ENCODE measurements around the gene AHRR. TPM values are rescaled to one million over a fixed set of nuclear protein-coding genes. Genes with fewer than 3 reads are reported as not detected.
"Not testable (repeated sequence)": the region's sequence is repeated elsewhere in the genome, so short reads cannot be mapped to it uniquely, and the experiment has no call there.

Gene AHRR
- total RNA-seq, 2 experiments from 2014 or later = 20.1 to 20.7 TPM

DNA sequence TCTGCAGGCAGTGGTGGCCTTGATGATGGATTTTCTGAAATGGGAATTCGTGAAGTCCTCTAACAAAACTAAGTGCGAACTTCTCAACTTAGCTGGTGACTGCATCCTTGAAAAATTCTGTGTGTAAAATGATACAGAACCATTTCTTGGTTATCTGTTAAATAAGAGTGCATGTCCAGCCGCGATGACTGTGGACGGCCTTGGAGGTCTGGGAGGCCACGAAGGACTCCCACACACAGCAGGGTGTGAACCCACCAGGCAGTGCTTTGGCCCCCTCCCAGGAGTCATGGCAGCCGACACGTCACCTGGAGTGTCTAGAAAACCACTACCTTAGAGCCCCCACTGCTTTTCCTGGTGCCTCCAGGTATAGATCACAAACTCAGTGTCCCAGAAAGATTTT is 17.8 kb upstream of the AHRR start:
- POLR2A ChIA-PET, CTCF ChIA-PET: not testable (repeated sequence)

DNA sequence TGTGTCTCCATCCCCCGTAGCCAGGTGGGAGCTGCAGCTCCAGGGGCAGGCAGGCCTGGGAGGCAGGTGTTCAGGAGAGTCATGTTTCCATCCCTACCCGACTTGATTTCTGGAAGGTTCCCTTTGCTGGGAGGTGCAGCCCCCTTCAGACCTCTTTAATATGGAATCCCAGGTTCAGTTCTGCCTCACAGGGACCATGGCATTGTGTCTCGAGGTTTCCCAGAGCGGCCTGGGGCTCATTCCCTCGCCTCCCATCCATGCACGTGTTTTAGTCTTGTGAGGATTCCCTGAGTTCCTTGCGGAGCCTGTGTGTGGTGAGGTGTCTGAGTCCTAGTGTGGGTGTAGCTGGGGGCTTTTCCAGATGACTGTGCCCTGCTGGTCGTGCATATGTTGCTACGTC is 16.5 kb upstream of the AHRR start:
- POLR2A ChIA-PET = no interaction called here

GRCh38 chr5:305459-305858 is 16.1 kb upstream of the AHRR start:
- POLR2A ChIA-PET = no interaction called here
- CTCF ChIA-PET = interaction anchor here (1.0 kb wide), 1 partner anchor 126 kb away, joined by 3 read pairs; no protein-coding TSS in a partner anchor

More for the DNA sequence above, 16.5 kb upstream of the AHRR start:
- CTCF ChIA-PET = no interaction called here

DNA sequence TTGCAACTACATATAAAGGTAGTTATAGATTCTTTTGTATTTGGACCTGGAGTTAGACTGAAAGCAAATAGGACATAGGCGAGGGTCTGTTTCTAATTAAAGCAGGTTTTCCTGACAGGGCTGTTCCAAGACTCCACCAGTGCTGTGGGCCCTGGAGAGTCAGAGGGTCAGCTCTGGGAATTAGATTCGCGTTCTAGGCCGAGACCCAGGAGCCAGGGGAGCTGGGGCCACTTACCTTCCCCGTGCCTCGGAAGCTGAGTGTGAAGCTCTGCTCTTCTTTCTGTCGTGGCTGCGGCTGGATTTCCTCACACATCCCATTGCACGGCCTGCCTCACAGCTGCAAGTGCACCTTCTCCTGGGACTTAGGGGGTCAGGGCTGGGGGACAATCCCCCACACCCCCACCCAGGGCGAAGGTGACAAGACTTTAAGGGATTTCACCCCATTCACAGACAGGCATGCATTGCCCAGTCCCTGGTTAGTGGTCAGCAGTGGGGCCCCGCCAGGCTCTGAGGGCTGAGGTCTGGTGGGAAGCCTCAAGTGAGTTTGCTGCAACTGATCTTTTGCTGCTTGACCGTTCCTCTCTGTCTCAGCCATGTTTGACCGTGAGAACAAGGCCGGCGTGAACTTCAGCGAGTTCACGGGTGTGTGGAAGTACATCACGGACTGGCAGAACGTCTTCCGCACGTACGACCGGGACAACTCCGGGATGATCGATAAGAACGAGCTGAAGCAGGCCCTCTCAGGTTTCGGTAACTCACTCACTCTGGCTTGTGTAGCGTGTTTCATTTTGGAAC is 15.3 kb upstream of the AHRR start:
- POLR2A ChIA-PET = no interaction called here
- CTCF ChIA-PET = interaction anchor here (1.0 kb wide), 1 partner anchor 125 kb away, joined by 3 read pairs; no protein-coding TSS in a partner anchor

DNA sequence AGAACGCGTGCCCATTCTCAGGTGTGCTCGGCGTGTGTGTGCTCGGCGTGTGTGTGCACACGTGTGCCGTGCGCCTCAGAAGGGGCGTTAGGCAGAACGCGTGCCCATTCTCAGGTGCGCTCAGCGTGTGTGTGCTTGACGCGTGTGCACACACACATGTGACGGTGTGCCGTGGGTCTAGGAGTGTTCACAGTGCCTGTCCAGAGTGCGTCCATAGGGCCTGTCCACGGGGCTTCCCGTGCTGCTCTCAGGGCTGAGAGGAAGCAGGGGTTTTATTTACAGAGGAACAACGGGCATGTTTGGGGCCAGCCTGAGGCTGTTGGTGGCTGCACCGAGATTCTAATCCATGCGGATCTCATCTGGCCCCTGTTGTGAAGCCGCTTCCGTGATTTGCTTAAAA is 14.2 kb upstream of the AHRR start:
- CTCF ChIA-PET = no interaction called here
- POLR2A ChIA-PET = no interaction called here

- ChIA-PET POLR2A (no interaction called here), CTCF (no interaction called here)
Measured at GRCh38 chr5:307794-308579, 13.5 kb upstream of the AHRR start.

DNA sequence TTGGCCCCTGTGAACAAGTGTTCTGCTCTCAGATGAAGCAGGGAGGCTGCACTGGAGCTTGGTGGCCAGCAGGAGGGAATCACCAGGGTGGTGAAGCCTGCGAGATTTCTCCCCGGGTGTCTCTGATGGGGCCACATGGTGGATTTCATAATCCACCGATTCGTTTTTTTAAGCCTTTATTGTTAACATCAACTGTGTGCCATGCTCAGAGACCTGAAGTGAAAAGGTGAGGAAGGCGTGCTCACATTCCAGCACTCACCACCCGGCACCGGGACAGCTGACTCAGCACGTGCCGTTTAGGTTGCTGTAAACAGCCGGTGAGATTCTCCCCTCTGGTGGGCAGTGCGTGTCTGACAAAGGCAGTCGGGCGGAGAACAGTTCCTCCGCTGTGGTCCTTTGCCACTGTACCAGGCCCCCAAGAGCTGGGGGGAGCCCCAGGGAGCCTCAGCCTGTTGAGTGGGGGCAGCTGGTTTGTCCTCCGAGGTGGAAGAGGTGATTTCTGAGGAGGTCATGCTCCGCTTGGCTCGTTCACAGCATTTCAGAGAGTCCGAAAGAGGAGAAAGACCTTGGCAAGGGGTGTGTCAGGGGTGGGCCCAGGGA is 12.7 kb upstream of the AHRR start:
- POLR2A ChIA-PET = no interaction called here

DNA sequence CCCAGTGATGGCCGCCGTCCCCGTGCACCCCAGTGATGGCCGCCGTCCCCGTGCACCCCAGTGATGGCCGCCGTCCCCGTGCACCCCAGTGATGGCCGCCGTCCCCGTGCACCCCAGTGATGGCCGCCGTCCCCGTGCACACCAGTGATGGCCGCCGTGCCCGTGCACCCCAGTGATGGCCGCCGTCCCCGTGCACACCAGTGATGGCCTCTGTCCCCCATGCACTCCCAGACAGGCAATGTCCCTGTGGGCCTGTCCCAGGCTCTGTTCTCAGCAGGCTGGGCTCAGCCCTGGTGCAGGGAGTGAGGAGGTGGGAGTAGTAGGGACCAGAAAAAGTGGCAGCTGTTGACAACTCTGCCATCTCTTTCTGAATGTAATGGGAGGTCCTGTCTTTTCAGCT is 11.7 kb upstream of the AHRR start:
- POLR2A ChIA-PET, CTCF ChIA-PET: not testable (repeated sequence)

More for the DNA sequence above, 12.7 kb upstream of the AHRR start:
- CTCF ChIA-PET = no interaction called here

DNA sequence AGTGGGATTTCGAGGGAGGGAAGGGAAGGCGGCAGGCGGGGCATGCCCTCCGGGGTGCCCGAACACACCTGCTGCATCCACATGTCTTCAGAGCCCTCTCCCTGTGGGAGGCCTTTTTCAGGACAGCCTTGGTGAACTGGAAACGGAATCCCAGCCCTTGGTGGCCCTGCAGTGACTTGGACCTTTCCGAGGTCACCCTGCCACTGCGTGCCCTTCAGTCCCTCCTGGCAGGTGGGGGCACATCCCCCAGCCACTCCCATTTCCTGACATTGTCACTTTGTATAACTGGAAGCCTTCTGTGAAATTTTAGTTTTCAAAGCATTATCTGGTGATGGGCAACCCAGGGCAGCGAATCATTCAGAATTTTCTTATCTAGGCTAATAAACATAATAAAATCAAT is 11.0 kb upstream of the AHRR start:
- ChIA-PET POLR2A (no interaction called here), CTCF (no interaction called here)

DNA sequence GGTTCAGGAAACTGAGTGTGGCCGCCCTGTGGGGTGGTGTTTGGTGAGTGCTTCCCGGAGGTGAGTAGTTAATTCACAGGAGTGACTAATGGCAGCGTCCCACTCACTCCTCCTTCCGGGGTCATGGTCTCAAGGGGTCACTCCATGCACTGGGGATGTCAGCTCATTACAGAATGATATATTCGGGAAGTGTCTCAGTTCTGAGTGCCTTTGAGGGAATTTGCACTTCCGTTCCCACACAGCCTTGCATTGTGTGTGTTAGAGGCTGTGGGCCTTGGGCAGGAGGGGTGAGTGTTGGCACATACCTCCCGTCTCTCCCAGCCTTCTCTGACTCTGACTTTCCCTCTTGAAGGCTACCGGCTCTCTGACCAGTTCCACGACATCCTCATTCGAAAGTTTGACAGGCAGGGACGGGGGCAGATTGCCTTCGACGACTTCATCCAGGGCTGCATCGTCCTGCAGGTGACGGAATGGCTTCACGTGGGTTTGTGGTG is 10.5 kb upstream of the AHRR start:
- ChIA-PET POLR2A (no interaction called here), CTCF (interaction anchor here (1.4 kb wide), 1 partner anchor 120 kb away, joined by 3 read pairs; no protein-coding TSS in a partner anchor)

- ChIA-PET CTCF (interaction anchor here (1.4 kb wide), 1 partner anchor 119 kb away, joined by 3 read pairs; no protein-coding TSS in a partner anchor), POLR2A (no interaction called here)
Measured at GRCh38 chr5:311963-312362, 9.6 kb upstream of the AHRR start.

DNA sequence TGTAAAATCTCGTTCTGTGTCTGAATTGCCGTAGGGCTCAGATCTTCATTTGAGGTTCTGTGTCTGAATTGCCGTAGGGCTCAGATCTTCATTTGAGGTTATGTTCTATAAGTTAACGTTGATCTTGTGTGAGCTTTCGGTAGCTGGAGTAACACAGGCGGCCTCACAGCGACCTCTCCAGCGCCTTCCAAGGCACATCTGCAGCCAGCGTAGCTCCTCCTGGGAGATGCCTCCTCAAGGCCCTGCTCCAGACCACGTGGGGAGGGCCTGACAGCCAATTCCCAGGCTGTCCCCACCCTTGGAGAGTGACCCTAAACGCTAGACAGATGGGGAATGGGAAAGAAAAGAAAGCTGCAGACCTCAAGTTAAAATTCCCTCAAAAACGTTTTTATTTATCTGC is 8.7 kb upstream of the AHRR start:
- ChIA-PET CTCF (no interaction called here), POLR2A (no interaction called here)

GRCh38 chr5:313265-313664 is 8.2 kb upstream of the AHRR start:
- CTCF ChIA-PET = no interaction called here
- POLR2A ChIA-PET = no interaction called here

- CTCF ChIA-PET = no interaction called here
- POLR2A ChIA-PET = no interaction called here
Measured at GRCh38 chr5:313806-314376, 7.6 kb upstream of the AHRR start.

GRCh38 chr5:314676-315487 is 6.6 kb upstream of the AHRR start:
- CTCF ChIA-PET = no interaction called here
- POLR2A ChIA-PET = no interaction called here

- CTCF ChIA-PET = interaction anchor here (1.8 kb wide), 2 partner anchors 118 to 132 kb away, joined by 4 to 11 read pairs; no protein-coding TSS in a partner anchor
- POLR2A ChIA-PET = no interaction called here
Measured at GRCh38 chr5:315488-316209, 5.9 kb upstream of the AHRR start.

DNA sequence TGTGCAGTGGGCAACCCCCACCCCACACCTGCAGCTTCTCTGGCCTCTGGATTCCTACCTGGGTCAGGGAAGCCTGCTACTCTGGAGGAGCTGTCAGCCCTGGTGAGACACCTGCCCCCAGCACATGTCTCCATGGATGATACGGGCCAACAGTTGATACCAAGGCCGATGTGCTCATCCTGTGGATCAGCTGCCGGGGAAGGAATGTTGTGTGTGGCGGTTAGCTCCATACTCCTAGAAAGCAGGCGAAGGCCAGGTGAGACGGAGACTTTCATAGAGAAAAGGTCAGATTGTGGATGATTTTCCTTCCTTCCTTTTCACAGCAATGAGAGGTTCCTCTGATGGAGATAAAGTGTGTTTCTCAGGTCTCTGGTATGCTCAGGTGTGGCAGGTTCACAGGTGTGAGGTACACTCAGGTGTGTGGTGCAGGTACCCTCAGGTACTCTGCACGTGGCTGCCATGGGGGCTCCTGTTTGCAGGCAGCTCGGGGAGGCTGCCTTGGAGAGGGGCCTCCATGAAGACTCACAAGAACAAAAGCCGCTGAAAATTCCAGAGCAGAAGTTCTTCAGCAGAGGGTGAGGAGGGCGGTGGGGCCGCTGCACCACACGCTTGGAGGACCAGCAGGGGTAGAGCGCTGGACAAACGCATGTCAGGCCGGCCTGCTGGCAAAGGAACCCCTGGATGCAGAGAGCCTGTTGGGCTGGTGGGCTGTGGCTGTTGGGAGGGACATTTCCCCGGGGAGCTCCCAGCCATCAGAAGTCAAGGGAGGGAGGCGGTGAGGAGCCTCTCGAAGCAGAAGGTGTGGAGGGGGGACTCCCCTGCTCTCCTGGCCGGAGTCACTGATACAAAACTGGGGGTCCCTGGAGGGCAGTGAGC is 5.1 kb upstream of the AHRR start:
- ChIA-PET CTCF (interaction anchor here (1.2 to 1.8 kb wide), 6 partner anchors 105 to 131 kb away, joined by 3 to 12 read pairs (median 7); partner anchors contain the start of gene EXOC3), POLR2A (no interaction called here)
